Measurements from ENCODE around the gene SLFN12L.

Gene SLFN12L

DNA sequence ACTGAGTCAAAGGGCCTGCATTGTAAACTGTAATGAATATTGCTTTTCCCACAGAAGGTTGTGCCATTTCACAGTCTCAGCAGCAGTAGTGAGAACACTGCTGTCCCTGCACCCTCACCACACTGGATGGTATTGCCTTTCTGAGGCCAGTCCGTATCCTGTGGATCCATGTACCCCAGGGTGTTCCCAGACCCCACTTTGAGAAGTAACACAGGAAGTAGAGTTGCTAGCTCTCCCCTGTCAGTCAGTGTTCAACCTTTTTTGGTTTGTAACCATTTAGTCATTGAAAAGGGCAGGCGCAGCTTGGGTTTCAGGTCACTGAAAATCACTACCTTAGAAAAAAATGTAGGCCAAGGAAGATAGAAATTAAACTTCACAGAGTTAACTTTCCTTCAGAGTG lies 37.9 kb downstream of the SLFN12L start:
- TF ChIP-seq, protein P1, sequence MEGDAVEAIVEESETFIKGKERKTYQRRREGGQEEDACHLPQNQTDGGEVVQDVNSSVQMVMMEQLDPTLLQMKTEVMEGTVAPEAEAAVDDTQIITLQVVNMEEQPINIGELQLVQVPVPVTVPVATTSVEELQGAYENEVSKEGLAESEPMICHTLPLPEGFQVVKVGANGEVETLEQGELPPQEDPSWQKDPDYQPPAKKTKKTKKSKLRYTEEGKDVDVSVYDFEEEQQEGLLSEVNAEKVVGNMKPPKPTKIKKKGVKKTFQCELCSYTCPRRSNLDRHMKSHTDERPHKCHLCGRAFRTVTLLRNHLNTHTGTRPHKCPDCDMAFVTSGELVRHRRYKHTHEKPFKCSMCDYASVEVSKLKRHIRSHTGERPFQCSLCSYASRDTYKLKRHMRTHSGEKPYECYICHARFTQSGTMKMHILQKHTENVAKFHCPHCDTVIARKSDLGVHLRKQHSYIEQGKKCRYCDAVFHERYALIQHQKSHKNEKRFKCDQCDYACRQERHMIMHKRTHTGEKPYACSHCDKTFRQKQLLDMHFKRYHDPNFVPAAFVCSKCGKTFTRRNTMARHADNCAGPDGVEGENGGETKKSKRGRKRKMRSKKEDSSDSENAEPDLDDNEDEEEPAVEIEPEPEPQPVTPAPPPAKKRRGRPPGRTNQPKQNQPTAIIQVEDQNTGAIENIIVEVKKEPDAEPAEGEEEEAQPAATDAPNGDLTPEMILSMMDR (IDR thresholded peaks at IDR 0.05; ENCODE audit: low read length, missing control alignments): no peak
- no peak overlapping the region for H3K4me3 ChIP-seq (replicated peaks; ENCODE audit: low read depth, low read length)
- DNase-seq (ENCODE audit: low read depth): no peak

DNA sequence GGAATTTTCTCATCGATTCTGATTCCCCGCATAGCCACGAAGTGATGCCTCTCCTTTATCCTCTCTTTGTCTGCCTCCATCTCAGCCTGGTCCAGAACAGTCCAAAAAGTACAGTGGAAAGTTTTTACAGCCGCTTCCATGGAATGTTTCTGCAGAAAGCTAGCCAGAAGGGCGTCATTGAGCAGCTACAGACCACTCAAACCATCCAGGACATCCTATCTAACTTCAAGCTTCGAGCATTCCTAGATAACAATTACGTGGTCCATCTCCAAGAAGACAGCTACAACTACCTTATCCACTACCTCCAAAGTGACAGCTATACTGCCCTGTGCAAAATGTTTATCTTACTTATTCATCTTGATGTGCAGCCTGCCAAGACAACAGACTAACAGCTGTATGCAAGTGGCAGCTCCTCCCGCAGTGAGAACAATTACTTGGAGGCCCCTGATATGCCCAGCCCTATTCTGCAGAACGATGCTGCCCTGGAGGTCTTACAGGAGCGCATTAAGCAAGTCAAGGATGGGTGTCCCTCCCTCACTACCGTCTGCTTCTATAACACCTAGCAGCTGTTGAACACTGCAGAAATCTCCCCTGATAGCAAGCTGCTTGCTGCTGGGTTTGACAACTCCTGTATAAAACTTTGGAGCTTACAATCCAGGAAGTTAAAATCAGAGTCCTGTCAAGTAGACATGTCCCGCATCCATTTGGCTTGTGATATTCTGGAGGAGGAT lies 38.9 kb downstream of the SLFN12L start:
- DNase-seq (ENCODE audit: low read depth): no peak
- TF ChIP-seq, protein P1 (IDR thresholded peaks at IDR 0.05; ENCODE audit: low read length, missing control alignments): no peak
- no peak overlapping the region for H3K4me3 ChIP-seq (replicated peaks; ENCODE audit: low read depth, low read length)

- H3K4me3 ChIP-seq (replicated peaks; ENCODE audit: low read depth, low read length): no peak overlapping the region
- TF ChIP-seq, protein P1 (IDR thresholded peaks at IDR 0.05; ENCODE audit: low read length, missing control alignments): no peak
- no peak for DNase-seq (ENCODE audit: low read depth)
Measured at GRCh38 chr17:35496451-35497290, 40.8 kb downstream of the SLFN12L start.

DNA sequence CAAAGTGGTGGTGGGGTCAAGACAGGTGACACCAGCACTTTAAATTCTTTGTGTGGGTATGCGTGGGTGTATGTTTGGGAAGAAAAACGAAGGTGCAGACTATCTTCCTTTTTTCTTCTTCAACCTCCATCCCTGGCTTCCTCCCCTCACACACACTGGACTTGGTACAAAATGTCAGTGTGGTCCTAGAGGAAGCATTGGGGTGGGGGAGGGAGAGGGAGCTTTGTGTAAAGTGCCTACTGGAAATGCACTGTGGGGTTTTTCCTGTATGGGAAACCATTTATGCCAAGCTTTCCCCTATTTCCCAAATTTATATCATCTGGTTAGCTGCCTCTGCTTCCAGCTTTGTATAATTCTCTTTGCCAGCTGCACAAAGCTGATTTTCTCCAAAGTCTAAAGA lies 44.4 kb downstream of the SLFN12L start:
- TF ChIP-seq, protein P1 (IDR thresholded peaks at IDR 0.05; ENCODE audit: low read length, missing control alignments): no peak
- DNase-seq (ENCODE audit: low read depth): no peak
- no peak overlapping the region for H3K4me3 ChIP-seq (replicated peaks; ENCODE audit: low read depth, low read length)

GRCh38 chr17:35491417-35491816 lies 46.1 kb downstream of the SLFN12L start:
- TF ChIP-seq, protein P1 (IDR thresholded peaks at IDR 0.05; ENCODE audit: low read length, missing control alignments): no peak
- no peak overlapping the region for H3K4me3 ChIP-seq (replicated peaks; ENCODE audit: low read depth, low read length)
- DNase-seq (ENCODE audit: low read depth): no peak

- no peak for DNase-seq (ENCODE audit: low read depth)
- H3K4me3 ChIP-seq (replicated peaks; ENCODE audit: low read depth, low read length): no peak overlapping the region
- TF ChIP-seq, protein P1 (IDR thresholded peaks at IDR 0.05; ENCODE audit: low read length, missing control alignments): no peak
Measured at GRCh38 chr17:35489944-35490343, 47.5 kb downstream of the SLFN12L start.
